Aortic smooth muscle cell (primary cell): Measurements from ENCODE around the gene UNC79. TPM values are rescaled to one million over a fixed set of nuclear protein-coding genes. Genes with fewer than 3 reads are reported as not detected.

ENCODE experiments used
- total RNA-seq: library from RNA; depleted of rRNA; stranded (reverse); fragments of >200 nt; gene quantifications from 2 replicates; pipeline ENCODE4 v1.2.3, GENCODE V29; 2014

Gene UNC79
- total RNA-seq: under 0.01 and 0.06 TPM in 2 replicates

DNA sequence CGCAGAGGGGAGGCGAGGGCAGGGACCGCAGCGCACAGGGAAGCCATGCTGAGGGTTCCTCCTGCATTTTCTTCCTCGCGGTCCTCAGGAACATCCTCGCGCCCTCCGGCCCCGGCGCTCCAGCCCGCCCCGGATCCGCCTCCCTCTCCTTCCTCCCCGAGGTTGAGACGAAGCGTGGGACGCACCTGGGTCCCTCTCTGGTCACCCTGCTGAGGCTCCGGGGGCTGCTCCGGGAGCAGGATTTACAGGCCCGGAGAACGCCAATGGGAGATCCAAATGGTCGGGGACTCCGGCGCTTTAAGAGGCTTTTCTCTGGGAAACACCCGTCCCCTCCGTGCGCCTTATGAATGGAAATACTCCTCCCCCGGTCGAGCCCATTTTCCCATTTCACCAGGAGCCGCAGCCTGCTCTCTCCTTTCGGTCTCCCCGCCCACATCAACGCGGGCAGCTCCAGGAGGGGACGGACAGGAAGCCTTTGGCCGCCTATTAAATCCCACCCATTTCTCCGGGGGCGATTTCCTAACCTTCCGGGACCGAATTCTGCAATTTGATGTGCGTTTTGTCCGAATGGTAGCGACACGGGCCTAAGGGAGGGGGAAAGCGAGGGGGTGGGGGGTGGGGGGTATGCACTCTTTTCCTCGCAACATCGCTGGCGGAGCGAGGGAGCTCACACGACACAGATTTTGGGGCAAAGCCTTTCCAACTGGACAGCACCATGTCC, at the start of gene UNC79:
Gene UNC79, plus strand, starts transcription at position 625 of the 721 bp plus-strand sequence. Its CDS starts 91 bp downstream, at position 716.

Other genes starting within 250 kb of the UNC79 start
- 22.9 TPM in 2 replicates for gene MOAP1, start 246.0 kb upstream of the UNC79 start, total RNA-seq
- gene LYSET, start 245.6 kb upstream of the UNC79 start, total RNA-seq: 7.8 and 8.7 TPM in 2 replicates
- gene GON7, start 223.9 kb upstream of the UNC79 start, total RNA-seq: 18.0 and 20.3 TPM in 2 replicates
- gene UBR7, start 223.7 kb upstream of the UNC79 start, total RNA-seq: 43.2 and 49.1 TPM in 2 replicates
- 22.5 and 23.9 TPM in 2 replicates for gene BTBD7, start 97.9 kb upstream of the UNC79 start, total RNA-seq
- gene COX8C, start 83.8 kb upstream of the UNC79 start, total RNA-seq: not detected in 2 replicates